GM19043 (cell line): ENCODE results near the gene RBP3.

ENCODE experiments used
- ATAC-seq: cut with Tn5 transposase; IDR thresholded peaks from one replicate; pipeline ENCODE4 v1.9.1; 2021; ENCODE audit warnings: low read depth; ENCODE audit not compliant: unreplicated experiment

RBP3 gene

DNA sequence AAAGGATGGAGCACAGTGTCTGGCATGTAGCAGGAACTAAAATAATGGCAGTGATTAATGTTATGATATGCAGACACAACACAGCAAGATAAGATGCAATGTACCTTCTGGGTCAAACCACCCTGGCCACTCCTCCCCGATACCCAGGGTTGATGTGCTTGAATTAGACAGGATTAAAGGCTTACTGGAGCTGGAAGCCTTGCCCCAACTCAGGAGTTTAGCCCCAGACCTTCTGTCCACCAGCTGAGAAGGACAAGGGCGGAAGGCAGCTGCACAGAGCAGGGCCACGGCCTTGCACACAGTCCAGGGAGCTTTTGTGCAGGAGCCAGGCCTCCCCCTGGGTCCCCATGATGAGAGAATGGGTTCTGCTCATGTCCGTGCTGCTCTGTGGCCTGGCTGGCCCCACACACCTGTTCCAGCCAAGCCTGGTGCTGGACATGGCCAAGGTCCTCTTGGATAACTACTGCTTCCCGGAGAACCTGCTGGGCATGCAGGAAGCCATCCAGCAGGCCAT lies at the start of gene RBP3:
TSS of gene RBP3 (plus strand) at position 226 of the 514 bp plus-strand sequence. CDS start at position 348, 122 bp downstream.
- ATAC-seq = no peak

DNA sequence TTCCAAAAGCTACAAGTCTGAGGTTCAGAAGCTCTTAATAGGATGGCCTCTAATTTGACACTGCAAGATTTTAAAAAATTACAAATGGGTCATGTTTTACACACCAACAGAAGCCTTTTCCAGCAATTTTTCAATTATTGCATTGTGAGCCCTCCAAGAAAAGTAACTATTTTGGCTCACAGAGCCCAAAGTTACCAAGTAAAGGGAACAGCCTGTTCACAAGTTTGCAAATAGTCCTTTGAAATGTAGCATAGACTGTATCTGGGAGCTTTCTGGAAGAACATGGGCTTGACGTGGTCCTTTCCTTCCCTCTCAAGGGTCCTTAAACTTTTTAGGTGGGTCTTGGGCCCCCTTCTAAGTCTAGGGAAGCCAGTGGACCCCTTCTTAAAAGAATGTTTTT lies 49.4 kb upstream of the RBP3 start:
- ATAC-seq = no peak

DNA sequence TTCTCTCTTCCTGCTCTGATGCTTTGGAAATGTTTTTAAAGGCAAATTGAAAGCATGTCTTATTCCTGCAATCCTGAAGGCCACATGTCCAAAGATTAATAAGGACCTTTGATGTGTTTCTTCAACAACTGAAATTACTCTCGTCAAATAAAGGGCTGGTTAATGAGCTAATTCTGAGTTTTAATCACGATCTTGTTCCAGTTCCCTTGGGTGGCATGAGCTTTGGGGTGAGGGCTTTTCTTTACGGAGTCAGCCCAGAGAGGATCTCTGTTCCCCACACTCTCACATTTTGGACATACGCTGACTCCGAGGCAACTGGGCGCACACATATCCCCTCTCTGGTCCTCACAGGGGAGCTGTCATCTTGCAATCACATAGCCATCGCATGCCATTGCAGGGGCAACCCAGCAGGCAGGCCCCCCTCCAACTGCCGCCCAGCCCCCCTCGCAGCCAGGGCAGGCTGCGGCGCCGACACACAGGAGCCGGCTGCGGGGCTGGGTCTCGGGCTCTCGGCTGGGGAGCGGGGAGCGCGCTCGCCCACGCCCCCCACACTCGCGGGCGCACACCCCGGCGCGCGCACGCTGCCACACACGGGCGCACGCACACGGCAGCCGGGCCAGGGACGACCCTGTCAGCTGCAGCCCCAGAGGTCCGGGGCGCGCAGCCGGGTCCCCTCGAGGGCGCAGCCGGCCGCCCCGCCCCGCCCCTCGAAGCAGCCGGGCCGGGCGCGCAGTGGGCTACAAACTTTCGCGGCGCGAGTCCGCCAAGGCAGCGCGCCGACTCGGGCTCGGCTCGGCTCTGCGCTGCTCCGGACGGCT lies 48.3 kb upstream of the RBP3 start, which contains the start of gene GDF10:
TSS of gene GDF10 (plus strand) at position 587 of the 818 bp plus-strand sequence. CDS start 455 bp downstream, outside the sequence.
- no peak for ATAC-seq

DNA sequence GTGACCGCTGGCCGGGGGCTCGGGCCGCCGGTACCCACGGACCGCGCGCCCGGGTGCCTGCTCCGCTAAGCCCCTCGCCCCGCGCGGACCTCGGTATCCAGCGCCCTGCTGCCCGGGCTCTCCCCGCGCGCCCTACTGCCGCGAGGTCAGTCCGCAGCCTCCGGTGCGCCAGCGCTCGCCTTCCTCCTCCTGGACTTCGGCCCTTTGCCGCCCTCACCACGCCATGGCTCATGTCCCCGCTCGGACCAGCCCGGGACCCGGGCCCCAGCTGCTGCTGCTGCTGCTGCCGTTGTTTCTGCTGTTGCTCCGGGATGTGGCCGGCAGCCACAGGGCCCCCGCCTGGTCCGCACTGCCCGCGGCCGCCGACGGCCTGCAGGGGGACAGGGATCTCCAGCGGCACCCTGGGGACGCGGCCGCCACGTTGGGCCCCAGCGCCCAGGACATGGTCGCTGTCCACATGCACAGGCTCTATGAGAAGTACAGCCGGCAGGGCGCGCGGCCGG lies 47.7 kb upstream of the RBP3 start:
- ATAC-seq = no peak

DNA sequence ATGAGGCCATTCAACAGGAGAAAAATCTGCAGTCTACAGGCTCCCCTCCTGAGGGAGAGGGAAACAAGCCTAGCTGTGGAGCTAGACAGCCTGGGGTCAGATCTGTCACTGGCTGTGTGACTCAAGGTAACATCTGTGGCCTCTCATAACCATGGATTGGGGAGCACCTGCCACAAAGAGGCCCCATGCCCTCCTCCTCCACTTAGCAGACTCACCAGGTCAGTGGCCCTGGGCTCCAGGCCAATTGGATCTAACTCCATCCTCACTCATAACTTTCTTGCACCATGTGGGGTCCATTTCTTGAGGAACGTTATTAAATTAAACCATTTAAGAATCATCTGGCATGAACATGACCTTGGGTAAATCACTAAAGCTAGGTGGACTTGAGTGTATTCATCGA lies 46.3 kb upstream of the RBP3 start:
- no peak for ATAC-seq

DNA sequence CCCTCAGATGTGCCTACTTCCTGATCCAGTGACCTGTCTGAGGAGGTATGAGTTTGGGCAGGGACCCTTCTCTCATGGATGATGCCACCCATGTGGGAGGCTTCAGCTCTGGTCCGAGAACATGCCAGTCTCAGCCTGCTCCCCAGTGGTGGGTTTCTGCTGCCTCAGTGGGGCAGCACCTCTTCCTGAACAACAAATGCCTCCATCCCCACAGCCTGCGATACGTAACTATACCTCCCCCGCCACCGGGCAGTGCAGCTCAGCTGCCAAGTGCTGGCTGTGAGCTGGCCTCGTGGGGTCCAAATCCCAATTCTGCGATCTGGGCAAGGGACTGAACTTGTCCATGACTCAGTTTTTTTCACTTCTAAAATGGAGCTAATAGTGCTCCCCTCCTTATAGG lies 45.1 kb upstream of the RBP3 start:
- no peak for ATAC-seq

DNA sequence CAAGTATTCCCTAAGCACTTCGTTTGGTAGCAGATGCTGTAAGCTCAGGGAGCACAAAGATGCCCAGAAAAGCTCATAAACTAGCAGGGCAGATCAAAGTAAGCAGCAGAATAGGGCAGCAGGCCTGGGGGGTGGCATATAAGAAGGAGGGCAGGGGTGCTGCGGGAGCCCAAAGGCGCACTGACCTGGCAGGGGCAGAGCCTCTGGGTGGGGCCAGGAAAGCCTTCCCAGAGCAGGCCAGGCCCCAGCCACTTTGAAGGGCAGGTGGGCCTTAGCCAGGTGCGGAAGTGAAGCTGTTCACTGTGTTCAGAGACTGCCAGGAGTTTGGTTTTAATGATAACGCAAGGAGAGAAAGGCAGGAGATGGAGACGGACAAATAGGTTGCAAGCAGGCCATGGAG lies 44.3 kb upstream of the RBP3 start:
- no peak for ATAC-seq

DNA sequence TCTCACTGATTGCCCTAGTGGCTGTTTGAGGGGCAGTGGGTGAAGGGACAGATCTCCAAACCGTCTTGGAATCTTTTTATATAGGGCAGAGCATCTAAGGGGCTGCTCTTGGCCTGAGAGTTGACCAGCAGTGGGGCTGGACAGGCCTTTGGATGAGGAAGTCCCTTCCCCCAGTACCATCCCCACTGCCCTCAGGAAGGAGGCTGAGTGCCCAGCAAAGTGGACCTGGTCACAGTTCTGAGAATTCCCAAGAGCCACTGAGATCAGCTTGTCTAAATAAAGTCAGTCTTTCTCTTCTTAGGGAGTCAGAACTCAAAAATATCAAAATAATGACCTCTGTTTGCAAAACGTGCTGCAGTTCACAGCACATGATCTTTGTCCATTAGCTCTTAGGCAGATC lies 42.6 kb upstream of the RBP3 start:
- no peak for ATAC-seq

DNA sequence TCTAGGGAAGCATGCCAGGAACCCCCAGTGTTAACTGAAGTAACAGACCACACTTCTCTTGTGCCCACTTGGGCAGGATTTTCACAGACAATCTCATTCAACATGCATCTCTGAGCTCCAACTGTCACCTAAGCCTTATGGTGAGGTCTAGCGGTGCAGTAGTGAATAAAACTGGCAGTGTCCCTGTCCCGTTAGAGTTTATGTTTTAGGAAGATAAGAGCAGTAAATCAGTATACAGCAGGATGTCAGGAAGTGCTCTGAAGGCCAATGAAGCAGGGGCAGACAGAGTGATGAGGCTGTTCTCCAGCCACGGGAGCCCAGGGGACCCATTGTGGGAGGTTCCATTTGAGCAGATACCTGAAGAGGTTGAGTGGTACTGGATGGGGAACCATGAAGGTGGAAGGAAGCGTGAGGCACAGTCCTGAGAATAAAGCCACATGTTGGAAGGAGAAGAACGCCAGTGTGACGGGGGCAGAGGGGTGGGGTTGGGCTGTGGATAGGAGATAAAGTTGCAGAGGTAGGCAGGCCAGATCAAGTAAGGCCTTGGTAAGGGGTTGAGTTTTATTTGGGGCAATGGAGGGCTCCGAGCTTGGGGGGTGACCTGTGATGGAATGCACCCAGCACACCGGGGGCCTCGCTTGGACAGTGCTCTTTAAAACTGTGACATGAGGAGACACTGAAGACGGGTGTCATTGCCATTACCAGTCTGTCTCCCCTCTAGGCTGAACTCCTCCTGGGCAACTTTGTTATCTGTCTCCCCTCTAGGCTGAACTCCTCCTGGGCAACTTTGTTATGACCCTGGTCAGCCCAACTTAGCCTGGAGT lies 41.6 kb upstream of the RBP3 start:
- no peak for ATAC-seq

DNA sequence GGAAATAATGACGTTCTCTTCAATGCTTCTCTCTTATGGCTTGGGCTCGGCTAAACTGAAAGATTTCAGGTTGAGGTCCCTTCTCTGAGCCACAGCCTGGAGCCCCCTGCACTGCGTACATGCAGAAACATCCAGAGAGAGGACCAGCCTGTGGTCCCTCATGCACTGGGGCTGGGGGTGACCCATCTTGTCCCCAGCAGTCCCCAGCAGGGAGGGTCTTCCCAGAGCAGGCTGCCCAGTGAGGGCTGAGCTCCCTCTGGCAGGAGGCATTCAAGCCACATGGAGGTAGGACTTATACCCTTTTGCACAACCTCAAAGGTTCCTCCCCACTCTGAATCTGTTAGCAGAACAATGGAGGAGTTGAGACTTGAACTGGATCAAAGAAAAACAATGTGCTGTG lies 40.8 kb upstream of the RBP3 start:
- ATAC-seq = no peak

DNA sequence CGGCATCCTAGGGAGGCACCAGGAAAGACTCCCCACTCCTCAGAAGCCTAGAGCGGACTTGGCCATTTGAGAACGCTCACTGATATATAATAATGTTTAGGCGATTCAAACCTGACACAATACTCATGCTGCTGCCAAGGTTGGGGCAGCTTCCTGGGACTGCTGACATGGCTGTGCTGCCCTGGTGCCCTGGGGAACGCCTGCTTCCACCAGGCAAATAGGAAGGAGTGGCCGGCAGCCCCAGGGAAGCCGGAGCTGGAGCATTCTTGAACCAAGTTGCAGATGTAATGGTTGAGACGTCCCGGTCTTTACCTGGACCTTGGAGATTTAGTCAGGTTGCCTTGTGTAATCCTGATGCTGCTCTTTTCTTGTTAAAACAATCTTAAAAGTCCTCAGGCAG lies 39.4 kb upstream of the RBP3 start:
- no peak for ATAC-seq

DNA sequence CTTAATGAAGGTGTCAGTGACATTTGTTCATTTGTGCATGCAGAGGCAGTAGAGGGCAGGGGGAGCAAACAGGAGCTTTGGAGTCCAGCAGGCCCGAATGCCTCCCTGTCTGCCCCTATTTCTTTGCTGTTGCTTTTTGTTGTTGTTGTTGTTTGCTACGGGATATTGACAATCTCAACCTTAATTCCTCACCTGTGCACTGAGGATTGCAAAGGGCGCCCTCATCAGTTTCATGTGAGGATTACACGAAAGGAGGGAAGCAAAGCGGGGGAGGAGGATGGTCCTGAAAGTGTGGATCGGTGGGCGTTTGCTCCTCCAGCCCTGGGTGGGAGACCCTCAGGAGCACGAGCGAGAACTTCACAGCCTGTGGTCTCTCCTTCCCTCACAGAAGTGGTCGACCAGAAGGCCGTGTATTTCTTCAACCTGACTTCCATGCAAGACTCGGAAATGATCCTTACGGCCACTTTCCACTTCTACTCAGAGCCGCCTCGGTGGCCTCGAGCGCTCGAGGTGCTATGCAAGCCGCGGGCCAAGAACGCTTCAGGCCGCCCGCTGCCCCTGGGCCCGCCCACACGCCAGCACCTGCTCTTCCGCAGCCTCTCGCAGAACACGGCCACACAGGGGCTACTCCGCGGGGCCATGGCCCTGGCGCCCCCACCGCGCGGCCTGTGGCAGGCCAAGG lies 38.6 kb upstream of the RBP3 start:
- no peak for ATAC-seq

DNA sequence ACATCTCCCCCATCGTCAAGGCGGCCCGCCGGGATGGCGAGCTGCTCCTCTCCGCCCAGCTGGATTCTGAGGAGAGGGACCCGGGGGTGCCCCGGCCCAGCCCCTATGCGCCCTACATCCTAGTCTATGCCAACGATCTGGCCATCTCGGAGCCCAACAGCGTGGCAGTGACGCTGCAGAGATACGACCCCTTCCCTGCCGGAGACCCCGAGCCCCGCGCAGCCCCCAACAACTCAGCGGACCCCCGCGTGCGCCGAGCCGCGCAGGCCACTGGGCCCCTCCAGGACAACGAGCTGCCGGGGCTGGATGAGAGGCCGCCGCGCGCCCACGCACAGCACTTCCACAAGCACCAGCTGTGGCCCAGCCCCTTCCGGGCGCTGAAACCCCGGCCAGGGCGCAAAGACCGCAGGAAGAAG lies 38.1 kb upstream of the RBP3 start:
- no peak for ATAC-seq

DNA sequence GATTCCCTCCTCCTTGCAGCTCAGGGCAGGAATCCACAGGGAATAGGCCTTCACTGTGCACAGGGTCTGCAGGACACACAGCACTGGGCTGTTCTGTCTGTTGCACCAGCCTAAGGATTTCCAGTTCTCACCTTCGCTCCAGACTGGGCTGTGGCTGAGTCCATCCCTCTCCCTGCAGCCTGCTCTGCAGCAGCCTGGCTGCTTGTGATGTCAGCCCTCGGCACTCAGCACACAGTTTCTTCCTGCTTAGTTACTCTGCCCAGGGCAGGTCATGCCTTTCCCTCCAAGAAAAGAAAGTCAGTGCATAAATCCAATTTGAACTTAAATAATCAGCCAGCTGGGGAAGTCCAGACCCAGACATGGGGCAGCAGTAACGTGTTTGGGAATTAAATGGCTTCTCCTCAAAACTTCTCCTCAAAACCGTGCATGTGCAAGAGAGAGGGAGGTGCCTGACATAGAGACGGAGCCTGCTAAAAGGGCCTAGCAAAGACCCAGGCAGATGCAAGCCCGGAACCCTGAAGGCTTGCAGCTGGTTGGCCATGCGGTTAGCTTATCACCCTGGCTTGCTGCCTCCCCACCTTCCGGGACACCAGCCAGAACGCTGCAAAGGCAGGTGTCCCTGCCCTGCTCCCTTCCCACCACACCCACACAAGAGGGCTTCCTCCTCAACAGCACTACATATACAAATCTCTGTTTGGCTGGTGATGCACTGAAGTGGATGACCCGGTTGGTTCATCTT lies 36.8 kb upstream of the RBP3 start:
- no peak for ATAC-seq

DNA sequence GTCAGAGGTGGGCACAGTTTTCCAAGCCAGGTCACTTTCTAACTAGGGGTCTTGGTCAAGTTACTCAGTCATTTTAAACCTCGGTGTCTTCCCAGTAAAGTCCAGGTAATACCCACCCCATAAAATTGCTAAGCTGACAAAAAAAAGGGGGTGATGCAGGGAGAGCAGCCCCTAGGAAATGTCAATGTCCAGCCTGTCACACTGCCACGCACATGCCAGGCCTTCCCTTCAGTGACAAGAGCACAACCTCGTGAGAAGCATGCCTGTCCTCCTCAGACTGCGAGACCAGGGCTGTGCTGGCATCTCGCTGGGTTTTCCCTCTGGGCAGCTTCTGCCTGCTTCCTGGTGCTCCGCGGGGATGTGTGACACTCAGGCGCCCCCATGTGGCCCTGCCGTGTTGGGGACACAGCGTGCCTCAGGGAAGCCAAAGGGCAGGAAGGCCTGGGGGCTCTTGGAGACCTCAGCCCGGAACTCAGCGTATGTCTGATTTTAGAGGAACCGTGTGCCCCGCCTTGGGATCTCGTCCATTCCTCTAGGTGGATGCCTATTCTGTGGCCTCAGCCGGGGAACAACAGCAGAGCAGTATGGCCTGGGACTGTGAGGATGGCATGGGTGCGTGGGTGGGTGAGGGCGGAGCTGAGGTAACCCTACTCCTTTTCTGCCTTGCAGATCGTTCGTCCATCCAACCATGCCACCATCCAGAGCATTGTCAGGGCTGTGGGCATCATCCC lies 36.1 kb upstream of the RBP3 start:
- ATAC-seq = peak; percentile 85

DNA sequence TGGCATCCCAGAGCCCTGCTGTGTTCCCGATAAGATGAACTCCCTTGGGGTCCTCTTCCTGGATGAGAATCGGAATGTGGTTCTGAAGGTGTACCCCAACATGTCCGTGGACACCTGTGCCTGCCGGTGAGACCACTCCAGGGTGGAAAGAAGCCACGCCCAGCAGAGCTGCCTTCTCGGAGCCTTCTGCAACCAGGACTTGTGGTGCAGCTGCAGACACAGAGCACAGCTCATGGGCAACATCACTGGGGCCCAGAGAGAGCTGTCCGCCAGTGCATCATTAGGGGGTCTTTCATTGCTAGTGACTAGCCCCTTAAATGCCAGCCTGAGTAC lies 35.5 kb upstream of the RBP3 start:
- ATAC-seq = no peak

DNA sequence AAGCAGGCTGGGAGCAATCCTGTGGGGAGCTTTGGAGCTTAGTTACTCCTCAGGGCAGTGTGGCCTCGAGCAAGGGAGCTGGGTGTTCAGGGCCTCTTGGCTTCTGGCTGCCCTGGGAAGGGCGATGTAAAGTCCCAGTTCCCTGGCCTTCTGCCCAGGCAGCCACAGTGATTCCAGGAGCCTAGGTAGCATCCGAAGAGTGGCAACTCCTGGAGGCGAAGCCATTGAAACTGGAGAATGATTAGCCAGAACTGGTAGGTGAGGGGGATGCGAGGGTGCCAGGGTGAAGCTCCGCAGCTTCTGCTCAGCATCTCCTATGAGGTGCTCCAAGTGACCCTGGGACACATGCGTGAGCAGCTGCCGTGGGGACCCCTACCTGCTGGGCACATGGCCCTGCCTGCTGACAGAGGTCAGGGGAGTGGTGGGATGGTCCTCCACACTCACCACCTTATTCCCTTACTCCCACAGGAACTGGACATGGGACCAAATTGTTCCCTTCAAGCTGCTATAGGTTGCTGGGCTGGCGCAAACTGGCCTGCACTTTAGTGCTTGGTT lies 33.7 kb upstream of the RBP3 start:
- no peak for ATAC-seq

DNA sequence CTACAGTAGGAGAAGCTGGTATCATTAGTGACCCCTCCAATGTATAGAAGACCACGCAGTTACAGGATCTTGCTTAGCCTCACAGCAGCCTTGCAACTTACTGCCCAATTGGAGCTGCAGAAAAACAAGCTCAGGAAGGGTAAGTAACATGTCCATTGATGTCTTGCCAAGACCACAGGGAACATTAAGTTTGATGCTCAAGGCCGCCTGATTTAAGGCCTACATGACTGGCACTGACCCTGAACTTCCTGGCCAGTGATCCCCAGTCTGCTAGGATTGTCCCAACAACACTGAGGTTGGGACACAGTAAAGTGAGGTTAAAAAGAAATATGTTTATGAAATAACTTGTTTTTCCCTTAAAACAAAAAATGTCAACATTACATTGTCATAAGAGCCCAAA lies 32.7 kb upstream of the RBP3 start:
- no peak for ATAC-seq

DNA sequence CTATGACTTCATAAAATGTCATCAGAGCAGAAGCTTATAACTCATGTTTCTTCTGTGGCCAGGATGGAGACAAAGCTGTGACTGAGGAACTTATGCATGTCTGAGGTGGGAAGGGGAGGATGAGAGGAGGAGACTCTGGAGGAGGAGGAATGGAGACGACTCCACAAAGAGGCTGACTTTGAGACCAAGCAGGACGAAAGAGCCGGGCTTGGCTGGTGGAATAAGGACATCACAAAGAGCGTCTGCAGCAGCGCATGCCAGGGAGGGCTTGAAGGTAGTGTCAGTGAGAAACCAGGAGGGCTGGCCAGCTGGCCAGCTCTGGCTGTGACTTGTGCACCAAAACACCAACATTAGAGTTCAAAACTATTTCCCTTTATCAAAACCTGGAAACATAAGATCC lies 32.0 kb upstream of the RBP3 start:
- ATAC-seq = no peak
